Stimulated activated CD4-positive, alpha-beta T cell treated with anti-CD3 and anti-CD28 coated beads, Interleukin-12 subunit alpha, Interleukin-12 subunit beta, amount 100 ng/mL, for 48 hours (primary cell): Measurements from ENCODE around the gene GSTM3.
"Not testable (repeated sequence)": the region's sequence is repeated elsewhere in the genome, so short reads cannot be mapped to it uniquely, and the experiment has no call there.

Experiments used
- DNase-seq, 3 donors: peaks; one replicate each; pipeline ENCODE4 v3.0.0-alpha.2; 2020; ENCODE audit warnings: low read depth in 2 of 3, low spot score in 1 of 3

The GSTM3 gene

GRCh38 chr1:109730666-109731065, 10.2 kb downstream of the GSTM3 start:
- DNase-seq, result no peak

GRCh38 chr1:109728870-109729269, 12.0 kb downstream of the GSTM3 start:
- DNase-seq, result no peak

- DNase-seq, result no peak
Observed at GRCh38 chr1:109726728-109727373, 14.0 kb downstream of the GSTM3 start.

GRCh38 chr1:109726007-109726406, 14.8 kb downstream of the GSTM3 start:
- no peak for DNase-seq

GRCh38 chr1:109725510-109725909, 15.3 kb downstream of the GSTM3 start:
- no peak for DNase-seq

- no peak for DNase-seq
Observed at GRCh38 chr1:109724933-109725332, 15.9 kb downstream of the GSTM3 start.

- no peak for DNase-seq
Observed at GRCh38 chr1:109722908-109723691, 17.7 kb downstream of the GSTM3 start.

- no peak for DNase-seq
Observed at GRCh38 chr1:109721971-109722370, 18.9 kb downstream of the GSTM3 start.

- DNase-seq, result no peak
Observed at GRCh38 chr1:109721042-109721441, 19.8 kb downstream of the GSTM3 start.

GRCh38 chr1:109719337-109719837, 21.5 kb downstream of the GSTM3 start:
- DNase-seq, result no peak

- DNase-seq, result no peak
Observed at GRCh38 chr1:109718495-109718894, 22.3 kb downstream of the GSTM3 start.

- DNase-seq, result no peak
Observed at GRCh38 chr1:109717729-109718128, 23.1 kb downstream of the GSTM3 start.

GRCh38 chr1:109716570-109717090, 24.2 kb downstream of the GSTM3 start:
- DNase-seq, result no peak

GRCh38 chr1:109716121-109716520, 24.7 kb downstream of the GSTM3 start:
- no peak for DNase-seq

- DNase-seq, result no peak
Observed at GRCh38 chr1:109714661-109715372, 26.0 kb downstream of the GSTM3 start.

GRCh38 chr1:109713636-109714035, 27.2 kb downstream of the GSTM3 start:
- DNase-seq, result no peak

- no peak for DNase-seq
Observed at GRCh38 chr1:109712321-109712864, 28.4 kb downstream of the GSTM3 start.

GRCh38 chr1:109711593-109712320, 29.1 kb downstream of the GSTM3 start, which contains the start of gene GSTM5:
GSTM5 (plus strand) TSS chr1:109712251; CDS start chr1:109712313, 62 bp downstream.
- DNase-seq, result not testable (repeated sequence)

GRCh38 chr1:109709822-109710221, 31.0 kb downstream of the GSTM3 start:
- not testable (repeated sequence) for DNase-seq

GRCh38 chr1:109708949-109709348, 31.9 kb downstream of the GSTM3 start:
- DNase-seq, result not testable (repeated sequence)
